NCI-H1436 (cell line): ENCODE results near the gene NTN5.
"Not testable (repeated sequence)": the region's sequence is repeated elsewhere in the genome, so short reads cannot be mapped to it uniquely, and the experiment has no call there.

Experiments used
- DNase-seq: peaks from one replicate; lab custom pipeline; 2025; lab: John Stamatoyannopoulos, UW

Gene NTN5

GRCh38 chr19:48644355-48644754, 28.5 kb downstream of the NTN5 start:
- no peak for DNase-seq

- no peak for DNase-seq
These were observed 30.0 kb downstream of the NTN5 start for GRCh38 chr19:48642862-48643261.

GRCh38 chr19:48641850-48642249, 31.0 kb downstream of the NTN5 start:
- no peak for DNase-seq

- no peak for DNase-seq
These were observed 33.1 kb downstream of the NTN5 start for GRCh38 chr19:48639483-48640375.

GRCh38 chr19:48638831-48639381, 33.9 kb downstream of the NTN5 start:
- peak; percentile 38 for DNase-seq

- DNase-seq = peak; percentile 96
These were observed 34.6 kb downstream of the NTN5 start for GRCh38 chr19:48637948-48638830.

- peak; percentile 100 for DNase-seq
These were observed 35.3 kb downstream of the NTN5 start for GRCh38 chr19:48637449-48637947.

GRCh38 chr19:48636859-48637448, 35.9 kb downstream of the NTN5 start, which contains the start of gene DBP:
Gene DBP (minus strand): TSS chr19:48637379. CDS start chr19:48636994, 385 bp downstream.
- DNase-seq = no peak

- peak; percentile 63 for DNase-seq
These were observed 36.6 kb downstream of the NTN5 start for GRCh38 chr19:48635966-48636858.

- peak; percentile 84 for DNase-seq
These were observed 37.4 kb downstream of the NTN5 start for GRCh38 chr19:48635263-48635965.

- DNase-seq = peak; percentile 99
These were observed 38.2 kb downstream of the NTN5 start for GRCh38 chr19:48634424-48635262.

- DNase-seq = no peak
These were observed 38.8 kb downstream of the NTN5 start for GRCh38 chr19:48634036-48634342.

- DNase-seq = no peak
These were observed 39.4 kb downstream of the NTN5 start for GRCh38 chr19:48633148-48634035.

GRCh38 chr19:48632692-48633147, 40.1 kb downstream of the NTN5 start:
- no peak for DNase-seq

GRCh38 chr19:48632286-48632685, 40.5 kb downstream of the NTN5 start:
- DNase-seq = not testable (repeated sequence)

GRCh38 chr19:48631225-48631624, 41.6 kb downstream of the NTN5 start:
- no peak for DNase-seq

- DNase-seq = no peak
These were observed 42.3 kb downstream of the NTN5 start for GRCh38 chr19:48630296-48631063.
